DMS114 treated with DMSO at 0.1 percent for 48 hours (cell line): ENCODE measurements around the gene EPS8.

ENCODE experiments used
- DNase-seq: peaks from one replicate; lab custom pipeline; 2025; ENCODE audit not compliant: unreplicated experiment; lab: John Stamatoyannopoulos, UW

The EPS8 gene

DNA sequence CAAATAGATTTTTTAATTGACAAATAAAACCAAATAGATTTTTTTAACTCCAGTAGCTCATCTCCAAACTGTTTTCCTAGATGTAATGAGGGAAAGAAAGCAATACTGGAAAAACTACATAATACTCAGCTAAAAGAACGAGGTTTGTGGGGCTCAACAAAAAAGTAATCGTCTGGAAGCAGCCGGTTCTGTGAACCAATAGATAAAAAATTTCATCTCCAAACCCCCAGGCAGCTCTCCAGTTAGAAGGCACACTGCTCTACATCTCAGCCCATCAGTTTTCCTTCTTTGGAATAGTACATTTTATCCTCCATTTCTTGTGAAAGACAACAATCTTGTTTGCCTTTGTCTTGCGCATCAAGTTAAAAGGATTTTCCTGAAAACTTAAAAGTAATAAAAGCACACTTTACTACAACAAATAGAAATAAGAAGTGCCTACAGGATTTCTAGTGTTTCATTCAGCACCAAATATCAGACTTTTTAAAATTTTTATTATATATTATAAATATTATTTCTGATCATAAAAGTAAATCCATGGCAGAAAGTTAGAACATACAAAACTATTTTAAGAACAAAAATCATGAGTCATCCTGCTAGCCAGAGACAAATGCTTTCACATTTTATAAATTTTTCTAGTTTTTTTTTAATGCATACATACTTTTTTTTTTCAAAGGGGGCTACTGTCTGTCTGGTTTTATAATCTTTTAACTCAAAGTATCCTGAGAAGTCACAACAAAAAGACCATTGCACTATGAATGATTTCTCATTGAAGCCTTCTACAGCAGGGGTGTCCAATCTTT lies 67.7 kb downstream of the EPS8 start:
- no peak for DNase-seq

DNA sequence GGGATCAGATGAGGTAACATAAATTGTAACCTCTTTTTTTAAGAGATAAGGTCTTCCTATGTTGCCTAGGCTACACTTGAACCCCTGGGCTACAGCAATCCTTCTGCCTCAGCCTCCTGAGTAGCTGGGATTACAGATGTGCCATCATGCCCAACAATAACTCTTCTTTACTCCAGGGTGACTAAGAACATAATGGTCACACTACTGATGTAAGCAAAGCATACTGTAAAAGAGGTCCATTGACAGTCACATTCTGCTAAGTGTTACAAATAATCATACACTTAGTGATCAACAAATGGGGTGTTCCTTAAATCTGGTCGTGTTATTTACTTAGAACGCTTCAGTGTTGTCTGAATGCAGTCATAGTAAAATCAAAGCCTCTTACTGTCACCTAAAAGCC lies 68.9 kb downstream of the EPS8 start:
- no peak for DNase-seq

DNA sequence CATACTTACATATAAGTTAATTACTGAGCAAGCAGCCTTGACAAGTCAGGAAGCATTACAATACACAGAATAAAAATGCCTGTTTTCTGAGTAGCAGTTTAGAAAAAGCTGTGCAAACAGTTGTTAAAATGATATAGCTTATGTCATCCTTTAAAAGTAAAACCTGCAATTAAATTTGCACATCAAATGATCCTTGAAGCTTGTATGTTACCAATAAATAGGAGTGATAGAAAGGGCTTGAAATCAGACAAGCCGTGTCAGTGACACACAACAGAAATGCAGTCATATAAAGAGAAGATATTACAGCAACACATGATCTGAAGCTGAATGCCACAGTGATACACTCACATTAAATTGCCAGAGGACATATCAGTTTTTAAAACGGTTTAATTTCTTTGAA lies 70.0 kb downstream of the EPS8 start:
- DNase-seq: no peak

DNA sequence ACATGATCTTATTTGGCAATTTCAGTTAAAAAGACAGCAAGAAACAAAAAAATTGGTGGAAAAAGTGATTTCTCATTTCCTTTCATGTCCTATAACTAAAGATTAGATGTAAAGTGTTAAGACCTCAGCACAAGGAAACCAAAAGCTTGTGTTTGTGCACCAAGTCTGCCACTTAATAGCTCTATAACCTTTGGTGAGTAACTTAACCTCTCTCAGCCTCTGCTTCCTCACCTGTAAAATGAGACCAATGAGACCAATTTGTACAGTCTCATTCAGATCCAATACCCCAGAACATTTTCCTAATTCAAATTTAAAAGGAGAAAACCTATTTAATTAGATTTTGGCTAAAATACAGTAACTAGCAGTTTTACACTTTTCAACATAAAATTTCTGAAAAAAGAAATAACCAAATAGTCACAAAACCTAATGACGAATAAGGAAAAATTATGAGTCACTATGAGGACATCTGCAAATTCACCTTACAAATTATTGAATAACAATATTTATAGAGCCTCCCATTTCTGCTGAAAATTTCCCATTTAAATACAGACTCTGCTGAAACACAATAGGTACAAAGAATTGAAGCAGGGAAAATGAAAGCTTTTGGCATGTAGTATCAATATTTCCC lies 71.1 kb downstream of the EPS8 start:
- no peak for DNase-seq

DNA sequence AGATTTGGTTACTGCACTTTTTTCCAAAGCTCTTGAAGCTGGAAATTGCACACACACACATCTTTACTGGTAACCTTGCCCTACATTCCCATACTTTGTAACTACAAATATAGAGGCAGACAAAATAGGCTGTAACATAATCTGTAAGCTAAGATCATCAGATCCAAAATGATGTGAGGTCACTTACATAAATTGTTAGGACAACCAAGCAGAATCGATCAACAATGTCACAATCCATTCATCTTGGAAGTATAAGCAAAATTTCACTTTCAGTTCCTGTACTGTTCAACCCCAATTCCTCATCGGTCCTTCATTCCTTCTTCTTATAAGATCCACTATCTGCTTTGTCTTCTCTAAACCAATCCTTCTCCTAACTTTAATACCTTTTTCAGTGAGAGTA lies 72.6 kb downstream of the EPS8 start:
- no peak for DNase-seq

DNA sequence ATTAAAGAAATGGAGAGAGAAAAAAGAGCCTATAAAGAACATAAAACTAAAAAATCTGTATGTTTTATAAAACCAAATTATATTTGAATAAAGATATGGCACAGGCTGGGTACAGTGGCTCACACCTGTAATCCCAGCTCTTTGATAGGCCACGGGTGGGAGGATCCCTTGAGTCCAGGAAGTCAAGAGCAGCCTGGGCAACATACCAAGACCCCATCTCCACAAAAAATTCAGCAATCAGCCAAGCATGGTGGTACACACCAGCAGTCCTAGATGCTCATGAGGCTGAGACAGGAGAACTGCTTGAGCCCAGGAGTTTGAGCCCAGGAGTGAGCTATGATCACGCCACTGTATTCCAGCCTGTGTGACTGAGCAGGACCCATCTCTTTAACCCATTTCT lies 74.9 kb downstream of the EPS8 start:
- DNase-seq: no peak

DNA sequence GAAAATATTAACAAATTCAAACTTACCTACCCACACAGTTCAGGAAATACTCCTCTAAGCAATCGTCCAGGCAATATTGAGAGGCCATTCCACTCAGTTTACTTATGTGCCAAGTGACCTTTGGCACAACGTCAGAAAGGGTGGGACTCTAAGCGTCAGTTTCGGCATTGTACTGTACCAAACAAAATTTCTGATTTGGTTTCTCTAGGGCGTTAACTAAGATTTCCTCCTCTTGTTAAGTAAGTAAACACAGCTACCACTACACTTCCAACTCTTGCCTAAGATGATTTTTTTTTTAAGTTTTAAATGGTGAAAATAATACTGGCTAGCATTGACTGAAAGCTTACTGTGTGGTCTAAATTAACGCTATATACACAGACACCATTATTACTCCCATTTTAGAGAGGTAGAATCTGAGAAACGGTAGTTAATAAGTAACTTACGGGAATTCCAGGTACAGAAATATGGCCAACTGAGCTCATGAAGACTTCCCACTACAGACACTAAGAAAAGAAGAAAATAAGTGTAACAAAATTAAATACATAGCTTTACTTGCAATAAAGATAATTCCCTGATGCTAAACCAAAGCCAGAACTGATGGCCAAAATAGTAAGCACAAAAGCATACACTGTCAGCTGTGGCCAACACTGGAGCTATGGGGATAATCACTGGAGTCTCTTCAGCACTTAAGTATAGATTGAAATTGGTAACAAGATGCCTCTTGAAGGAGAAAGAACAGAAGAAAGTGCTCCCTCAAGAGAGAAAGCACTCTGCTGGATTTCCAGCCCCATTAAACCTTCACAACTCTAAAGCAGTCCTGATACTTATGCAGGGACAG lies 76.1 kb downstream of the EPS8 start:
- DNase-seq: no peak

DNA sequence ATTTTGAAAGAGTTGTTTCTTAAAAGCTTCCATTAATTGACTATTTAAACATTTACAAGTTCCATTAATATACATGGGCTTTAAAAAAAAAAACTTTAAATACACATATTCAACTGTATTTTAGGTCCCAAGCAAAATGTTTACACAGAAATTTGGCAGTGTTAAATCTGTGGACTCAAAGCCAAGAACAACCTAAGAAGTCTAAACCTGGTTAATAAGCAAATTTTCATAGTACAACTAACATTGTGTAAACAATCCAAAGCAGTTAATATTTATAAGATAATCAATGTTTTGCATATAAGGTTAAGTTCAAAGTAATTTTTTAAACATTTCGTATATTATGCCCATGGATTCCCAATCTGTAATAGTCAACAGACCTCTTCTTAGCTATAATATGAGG lies 77.0 kb downstream of the EPS8 start:
- DNase-seq: no peak

DNA sequence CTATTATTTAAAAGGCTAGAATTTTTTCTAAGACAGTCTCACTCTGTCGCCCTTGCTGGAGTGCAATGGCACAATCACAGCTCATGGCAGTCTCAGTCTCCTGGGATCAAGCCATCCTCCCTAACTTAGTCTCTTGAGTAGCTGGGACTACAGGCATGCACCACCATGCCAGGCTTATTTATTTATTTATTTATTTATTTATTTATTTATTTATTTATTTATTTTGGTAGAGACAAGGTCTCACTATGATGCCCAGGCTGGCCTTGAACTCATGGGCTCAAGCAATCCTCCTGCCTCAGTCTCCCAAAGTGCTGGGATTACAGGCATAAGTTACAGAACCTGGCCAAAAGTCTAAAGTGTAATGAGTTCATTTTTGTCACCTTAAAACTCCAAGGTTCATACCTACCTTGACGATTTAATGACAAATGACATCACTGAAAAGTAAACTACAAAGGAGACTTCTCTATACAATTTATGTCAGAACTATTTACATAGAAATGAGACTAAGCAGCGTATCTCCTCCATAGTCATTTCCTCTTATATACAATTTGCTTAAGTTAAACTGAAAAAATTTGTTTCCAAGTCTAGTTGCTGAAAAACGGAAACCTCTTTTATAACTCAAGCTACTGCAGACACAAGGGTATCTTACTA lies 78.2 kb downstream of the EPS8 start:
- no peak for DNase-seq

DNA sequence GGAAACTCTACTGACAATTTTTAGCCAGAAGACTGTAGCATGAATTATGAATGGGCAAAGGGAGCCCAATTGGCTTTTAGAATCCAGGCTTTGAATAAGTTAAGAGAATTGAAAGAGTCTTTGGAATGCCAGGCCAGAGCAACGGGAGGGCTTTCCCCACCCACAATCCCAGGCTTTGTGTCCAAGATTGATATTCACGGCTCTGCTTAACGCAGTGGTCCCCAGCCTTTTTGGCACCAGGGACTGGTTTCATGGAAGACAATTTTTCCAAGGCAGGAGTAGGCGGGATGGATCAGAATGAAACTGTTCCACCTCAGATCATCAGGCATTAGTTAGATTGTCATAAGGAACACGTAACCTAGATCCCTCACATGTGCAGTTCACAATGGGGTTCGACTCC lies 79.6 kb downstream of the EPS8 start:
- no peak for DNase-seq

DNA sequence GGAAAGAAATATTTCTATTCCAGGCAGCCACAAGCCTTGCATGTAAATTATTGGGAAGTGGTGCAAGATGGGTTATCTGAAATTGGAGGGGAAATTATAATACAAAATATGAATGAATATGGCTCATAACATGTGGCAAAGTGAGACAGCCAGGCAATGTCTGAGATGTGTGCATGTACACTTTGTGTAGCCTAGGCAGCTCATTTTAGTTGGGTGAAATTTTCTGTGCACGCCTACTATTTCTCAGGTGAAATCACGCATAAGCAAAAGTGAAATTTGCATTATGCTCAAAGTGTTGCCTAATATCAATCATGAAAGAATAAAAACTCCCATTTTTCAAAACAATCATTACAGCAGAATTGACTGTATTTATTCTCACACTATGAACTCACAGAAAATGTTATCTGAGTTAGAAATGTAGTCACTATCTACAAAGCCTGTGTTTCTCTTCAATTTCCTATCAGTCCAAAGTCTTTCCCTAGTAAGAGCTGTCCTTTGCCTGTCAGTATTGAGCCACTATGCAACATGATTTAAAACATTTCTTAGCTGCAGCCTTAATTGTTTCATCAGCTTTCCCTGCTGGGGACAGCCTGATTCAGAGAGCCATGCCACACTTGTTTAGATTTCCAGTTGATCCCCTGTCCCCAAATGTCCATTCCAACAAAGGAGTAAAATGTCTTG lies 80.7 kb downstream of the EPS8 start:
- no peak for DNase-seq

DNA sequence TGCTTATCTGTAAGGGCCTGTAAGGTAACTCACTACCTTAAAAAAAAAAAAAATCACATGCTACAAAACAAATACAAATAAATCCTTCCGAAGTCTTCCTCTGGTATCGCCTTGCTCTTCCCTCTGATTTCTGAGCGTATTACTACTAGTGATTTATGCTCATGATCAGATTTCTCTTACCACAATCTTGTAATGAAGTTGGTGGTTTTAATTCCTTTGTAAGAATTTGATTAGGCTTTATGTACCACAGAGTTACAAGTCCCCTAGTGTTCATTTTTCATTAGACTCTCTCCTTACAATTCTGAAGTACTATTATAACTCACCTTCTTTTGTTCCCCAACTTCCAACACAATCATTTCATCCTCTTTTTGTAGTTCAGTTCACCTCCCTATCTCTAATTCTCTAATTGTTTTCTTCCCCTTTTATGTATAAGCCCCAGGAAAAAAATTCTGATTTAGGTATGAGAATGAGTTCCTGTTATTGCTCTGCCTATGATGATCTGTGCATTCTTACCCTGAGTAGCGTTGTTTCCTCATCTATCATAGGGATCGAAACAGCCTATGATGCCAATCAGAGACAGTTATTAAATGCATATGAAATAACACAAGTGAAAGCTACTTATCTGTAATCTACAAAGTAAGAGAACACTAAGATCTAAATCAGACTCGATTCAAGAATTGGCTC lies 81.5 kb downstream of the EPS8 start:
- no peak for DNase-seq

DNA sequence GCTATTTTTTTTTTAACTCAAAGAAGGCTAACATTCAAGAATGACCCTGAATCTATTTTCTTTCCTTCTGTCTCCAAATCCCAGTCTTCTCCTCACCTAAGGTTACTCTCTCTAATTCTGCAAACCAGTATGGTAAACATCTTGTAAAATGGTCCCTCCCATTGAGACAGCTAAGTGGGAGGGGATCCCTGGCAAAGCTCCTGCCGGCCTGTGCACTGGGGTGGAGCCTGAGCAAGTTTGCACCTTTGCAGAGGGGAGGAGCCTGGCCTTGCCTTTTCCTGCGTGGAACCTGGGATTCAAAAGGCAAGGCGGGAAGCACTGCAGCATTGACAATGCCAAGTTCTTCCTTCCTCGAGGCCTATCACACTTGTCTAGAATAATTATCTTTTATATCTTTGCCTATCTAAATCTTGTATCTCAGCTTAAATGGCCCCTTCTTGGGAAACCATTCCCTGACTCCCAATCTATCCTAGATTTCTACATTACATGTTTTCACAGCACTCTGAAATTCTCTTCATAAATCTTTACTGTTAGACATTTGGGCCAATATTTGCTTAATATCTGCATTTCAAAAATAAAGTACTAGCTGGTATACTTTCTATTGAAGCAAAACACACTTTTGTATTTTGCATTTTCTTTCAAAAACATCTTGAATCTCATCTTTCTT lies 83.0 kb downstream of the EPS8 start:
- no peak for DNase-seq

DNA sequence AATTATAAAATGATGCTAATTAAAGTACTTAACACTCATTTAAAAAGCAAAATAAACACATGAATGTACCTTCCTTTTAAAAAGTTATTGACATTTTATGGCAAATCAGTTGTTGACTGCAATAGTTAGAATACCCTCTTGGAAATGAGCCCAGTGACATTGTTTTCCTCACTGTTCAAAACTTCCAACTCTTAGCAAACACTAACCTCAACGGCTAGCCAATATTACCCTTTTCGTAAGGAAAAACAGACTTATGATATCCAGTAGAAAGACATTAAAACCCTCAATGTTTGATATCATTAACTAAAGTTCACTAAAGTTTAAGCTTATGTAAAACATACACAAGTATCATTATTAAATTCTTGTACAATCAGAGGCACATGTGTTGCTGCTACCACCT lies 83.6 kb downstream of the EPS8 start:
- DNase-seq: no peak

DNA sequence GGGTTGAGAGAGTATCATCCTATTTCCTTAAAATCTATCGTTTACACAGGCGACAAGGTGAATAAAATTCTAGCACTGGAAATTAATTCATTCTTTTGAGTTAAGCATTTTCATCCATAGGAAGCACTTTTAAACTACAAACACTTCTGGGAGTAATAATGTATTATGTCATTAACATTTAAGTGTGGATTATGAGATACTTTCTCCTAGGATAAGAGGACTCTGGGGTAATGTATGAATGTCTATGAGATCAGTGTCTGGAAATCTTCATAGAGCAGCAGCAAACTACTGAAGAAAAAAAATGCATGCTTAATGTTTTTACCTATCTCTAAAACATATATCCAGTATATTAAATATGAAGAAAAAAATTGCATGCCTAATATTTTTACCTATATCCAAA lies 86.9 kb downstream of the EPS8 start:
- DNase-seq: no peak

DNA sequence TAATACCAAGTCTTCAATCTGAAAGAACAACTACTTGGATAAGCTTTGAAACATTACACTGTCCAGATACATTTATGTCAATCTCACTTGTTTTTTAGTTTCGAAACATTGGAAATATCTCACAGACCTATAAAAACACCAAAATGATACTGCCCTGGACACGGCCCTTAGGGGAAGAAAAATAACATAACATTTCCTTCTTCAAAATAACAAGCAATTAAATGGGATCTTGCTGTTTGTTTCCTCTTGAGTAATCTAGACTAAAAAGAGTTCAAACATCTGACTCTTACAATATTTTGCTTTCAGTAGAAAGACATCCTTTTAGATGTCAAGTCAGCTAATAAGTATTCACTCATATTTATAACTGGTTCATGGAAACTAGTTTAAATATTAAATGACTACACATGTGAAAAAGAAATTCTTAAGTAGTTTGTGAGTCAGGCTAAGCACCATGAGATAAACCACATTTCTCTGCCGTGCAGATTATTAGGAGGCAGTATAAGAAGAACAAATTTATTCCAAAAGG lies 87.5 kb downstream of the EPS8 start:
- no peak for DNase-seq

DNA sequence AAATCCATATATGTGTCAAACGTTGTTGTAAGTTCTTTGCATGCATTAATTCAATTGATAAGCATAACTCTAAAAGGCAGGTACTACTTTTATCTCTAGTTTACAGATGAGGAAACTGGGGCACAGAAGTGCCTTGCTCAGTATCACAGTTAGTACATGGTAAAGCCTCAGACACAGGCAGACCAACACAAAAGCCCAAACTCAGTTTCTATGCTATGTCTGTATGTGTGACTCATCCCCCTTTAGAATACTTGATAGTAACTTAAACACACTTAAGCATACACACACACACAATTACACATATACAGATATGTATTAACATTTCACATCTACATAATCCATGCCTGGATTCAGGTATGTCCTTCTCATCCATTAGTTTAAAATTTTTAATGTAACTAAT lies 88.0 kb downstream of the EPS8 start:
- no peak for DNase-seq

DNA sequence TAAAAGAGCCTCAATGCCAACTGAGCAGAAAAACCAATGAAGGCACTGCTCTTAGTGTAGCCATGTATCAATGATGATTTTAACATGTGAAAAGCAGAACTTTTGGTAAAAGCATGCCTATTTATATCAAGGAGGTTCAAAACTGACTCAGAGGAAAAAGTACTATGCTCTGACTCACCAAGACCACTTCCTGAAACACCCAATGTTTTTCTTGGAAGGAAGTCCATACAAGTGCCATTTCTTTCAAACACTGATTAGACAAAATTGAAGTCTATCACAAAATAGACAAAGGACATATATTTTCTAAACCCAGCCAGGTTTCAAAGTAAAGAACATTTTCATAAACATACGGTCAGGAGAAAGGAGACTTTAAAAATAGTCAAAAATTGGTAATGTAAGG lies 88.6 kb downstream of the EPS8 start:
- DNase-seq: no peak

DNA sequence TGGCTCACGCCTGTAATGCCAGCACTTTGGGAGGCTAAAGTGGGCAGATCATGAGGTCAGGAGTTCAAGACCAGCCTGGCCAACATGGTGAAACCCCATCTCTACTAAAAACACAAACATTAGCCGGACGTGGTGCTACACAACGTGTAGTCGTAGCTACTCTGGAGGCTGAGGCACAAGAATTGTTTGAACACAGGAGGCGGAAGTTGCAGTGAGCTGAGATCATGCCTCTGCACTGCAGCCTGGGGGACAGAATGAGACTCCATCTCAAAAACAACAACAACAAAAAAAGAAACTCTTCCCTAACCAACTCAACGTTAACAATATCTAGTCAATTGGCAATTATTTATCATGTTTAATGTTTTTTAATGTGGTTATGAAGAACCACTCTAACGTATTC lies 89.3 kb downstream of the EPS8 start:
- DNase-seq: no peak
